ENCODE data around the gene SH2D1B. TPM values are rescaled to one million over a fixed set of nuclear protein-coding genes. Genes with fewer than 3 reads are reported as not detected.
A peak's percentile ranks its signal among the peaks of the same experiment; 100 is the strongest.

SH2D1B gene
- total RNA-seq, 2 donors from 2014 or later, result not detected

- Mint-ChIP-seq H3K27ac (no peak overlapping the region), H3K4me3 (no peak overlapping the region), H3K27me3 (ENCODE audit: insufficient read depth) (peaks cover 28% of the 10 kb centered on the region), H3K36me3 (ENCODE audit: low read depth) (no peaks in the 10 kb centered on the region), H3K4me1 (peaks cover 30% of the 10 kb centered on the region), H3K9me3 (no peaks in the 10 kb centered on the region)
- TF ChIP-seq CTCF (conservative IDR thresholded peaks at IDR 0.05), result peak; percentile 7
- H3K27me3 ChIP-seq (ENCODE audit: control insufficient read depth, insufficient read depth, low read length, poor library complexity, severe bottlenecking), result peaks cover 19% of the 10 kb centered on the region
- no peak overlapping the region for H3K4me3 ChIP-seq (ENCODE audit: low read length)
- no peaks in the 10 kb centered on the region for H3K9me3 ChIP-seq (ENCODE audit: control insufficient read depth, low read length)
- H3K27ac ChIP-seq (ENCODE audit: low read depth, low read length), result no peak overlapping the region
- H3K9ac ChIP-seq (ENCODE audit: extremely low read depth, low read length, poor library complexity, severe bottlenecking), result no peak overlapping the region
- 84% methylated on average over 1 of the region's 1 CpG; no CpG with 5 or more reads in 1 of the 2 experiments for WGBS, 2 experiments (ENCODE audit: insufficient coverage in 1 of 2, insufficient read length in 1 of 2)
- no peaks in the 10 kb centered on the region for H3K36me3 ChIP-seq (ENCODE audit: control insufficient read depth, insufficient read depth, low read length)
- peaks cover 12% of the 10 kb centered on the region for H3K4me1 ChIP-seq (ENCODE audit: control insufficient read depth, insufficient read depth, low read length)
- no peak for DNase-seq
Measured at GRCh38 chr1:162373072-162373427, 38.9 kb downstream of the SH2D1B start.

- no peak for DNase-seq
- no peak overlapping the region for H3K27ac ChIP-seq (ENCODE audit: low read depth, low read length)
- Mint-ChIP-seq H3K9me3 (no peaks in the 10 kb centered on the region), H3K27me3 (ENCODE audit: insufficient read depth) (peaks cover 28% of the 10 kb centered on the region), H3K27ac (no peak overlapping the region), H3K4me1 (peaks cover 24% of the 10 kb centered on the region), H3K4me3 (no peak overlapping the region), H3K36me3 (ENCODE audit: low read depth) (no peaks in the 10 kb centered on the region)
- no peak overlapping the region for H3K4me3 ChIP-seq (ENCODE audit: low read length)
- H3K4me1 ChIP-seq (ENCODE audit: control insufficient read depth, insufficient read depth, low read length), result peaks cover 12% of the 10 kb centered on the region
- 83 to 89% methylated on average over 9 to 13 of the region's 13 CpGs for WGBS, 2 experiments (ENCODE audit: insufficient coverage in 1 of 2, insufficient read length in 1 of 2)
- no peaks in the 10 kb centered on the region for H3K36me3 ChIP-seq (ENCODE audit: control insufficient read depth, insufficient read depth, low read length)
- no peak overlapping the region for H3K9ac ChIP-seq (ENCODE audit: extremely low read depth, low read length, poor library complexity, severe bottlenecking)
- H3K9me3 ChIP-seq (ENCODE audit: control insufficient read depth, low read length), result no peaks in the 10 kb centered on the region
- H3K27me3 ChIP-seq (ENCODE audit: control insufficient read depth, insufficient read depth, low read length, poor library complexity, severe bottlenecking), result peaks cover 19% of the 10 kb centered on the region
- peak; percentile 69 for TF ChIP-seq CTCF (conservative IDR thresholded peaks at IDR 0.05)
Measured at GRCh38 chr1:162372159-162373071, 39.5 kb downstream of the SH2D1B start.

- H3K27ac ChIP-seq (ENCODE audit: low read depth, low read length), result no peak overlapping the region
- no peak overlapping the region for H3K4me3 ChIP-seq (ENCODE audit: low read length)
- no peaks in the 10 kb centered on the region for H3K36me3 ChIP-seq (ENCODE audit: control insufficient read depth, insufficient read depth, low read length)
- Mint-ChIP-seq H3K4me1 (peaks cover 19% of the 10 kb centered on the region), H3K4me3 (no peak overlapping the region), H3K27ac (no peak overlapping the region), H3K9me3 (no peaks in the 10 kb centered on the region), H3K36me3 (ENCODE audit: low read depth) (no peaks in the 10 kb centered on the region), H3K27me3 (ENCODE audit: insufficient read depth) (peaks cover 28% of the 10 kb centered on the region)
- peaks cover 10% of the 10 kb centered on the region for H3K4me1 ChIP-seq (ENCODE audit: control insufficient read depth, insufficient read depth, low read length)
- WGBS, 2 experiments (ENCODE audit: insufficient coverage in 1 of 2, insufficient read length in 1 of 2), result 91 to 97% methylated on average over 5 to 6 of the region's 6 CpGs
- no peak overlapping the region for H3K9ac ChIP-seq (ENCODE audit: extremely low read depth, low read length, poor library complexity, severe bottlenecking)
- no peak for TF ChIP-seq CTCF (conservative IDR thresholded peaks at IDR 0.05)
- no peak for DNase-seq
- H3K27me3 ChIP-seq (ENCODE audit: control insufficient read depth, insufficient read depth, low read length, poor library complexity, severe bottlenecking), result peaks cover 19% of the 10 kb centered on the region
- no peaks in the 10 kb centered on the region for H3K9me3 ChIP-seq (ENCODE audit: control insufficient read depth, low read length)
Measured at GRCh38 chr1:162371611-162372010, 40.3 kb downstream of the SH2D1B start.
